Ovary (tissue), 3 donors: ENCODE measurements around the gene PRR18.

Experiments
- CTCF ChIP-seq, 3 donors: fragments of 450-650 bp in 2 of 3; fragments of 200-600 bp in 1 of 3; IDR thresholded peaks; one replicate each; pipeline versions ENCODE4 v1.5.1 to v1.8.0; 2016 to 2022; ENCODE audit warnings: antibody characterized with exemption in 3 of 3, mild to moderate bottlenecking in 1 of 3
- EP300 ChIP-seq: sonication (generic); formaldehyde crosslinking; IDR thresholded peaks from one replicate; pipeline ENCODE4 v1.6.1; 2017; ENCODE audit warnings: antibody characterized with exemption
- donor health status: DM: no; HTN: no; CAD: no.

- TF ChIP-seq CTCF (IDR thresholded peaks at IDR 0.05) = no peak
- no peak for TF ChIP-seq EP300
These were observed 10.7 kb upstream of the PRR18 start for GRCh38 chr6:166318649-166319600.
